GM23338 (cell line): ENCODE results near the gene JAKMIP2. TPM values are rescaled to one million over a fixed set of nuclear protein-coding genes. Genes with fewer than 3 reads are reported as not detected.

Experiments used
- ATAC-seq: fragments of 200-7000 bp; cut with Tn5 transposase; 3 replicates; pipeline ENCODE4 v1.9.1; 2020
- DNase-seq: peaks from one replicate; pipeline ENCODE4 v3.0.0-alpha.2; 2015; ENCODE audit warnings: low spot score
- H2AFZ ChIP-seq: fragments of 200-600 bp; sonication (generic); 2 replicates; pipeline ENCODE4 v1.8.0; 2016; ENCODE audit warnings: antibody characterized with exemption, mild to moderate bottlenecking, moderate library complexity
- H3F3A ChIP-seq: fragments of 200-600 bp; sonication (generic); replicated peaks from 2 replicates; pipeline ENCODE4 v1.8.0; 2017; ENCODE audit warnings: antibody characterized with exemption, mixed run types, low read depth
- H3K27ac ChIP-seq: fragments of 200-600 bp; sonication (generic); 2 replicates; pipeline ENCODE4 v1.6.1; 2016; ENCODE audit warnings: low read depth
- H3K27me3 ChIP-seq: fragments of 200-600 bp; sonication (generic); 2 replicates; pipeline ENCODE4 v1.8.0; 2016; ENCODE audit warnings: mild to moderate bottlenecking, mixed run types, moderate library complexity; ENCODE audit not compliant: insufficient read depth
- H3K36me3 ChIP-seq: fragments of 200-600 bp; sonication (generic); 2 replicates; pipeline ENCODE4 v1.8.0; 2016; ENCODE audit warnings: mild to moderate bottlenecking; ENCODE audit not compliant: insufficient read depth
- H3K4me1 ChIP-seq: fragments of 200-600 bp; sonication (generic); 2 replicates; pipeline ENCODE4 v1.8.0; 2016; ENCODE audit warnings: mild to moderate bottlenecking, moderate library complexity; ENCODE audit not compliant: insufficient read depth
- H3K4me2 ChIP-seq: fragments of 200-600 bp; sonication (generic); 2 replicates; pipeline ENCODE4 v1.7.1; 2017; ENCODE audit warnings: mixed run types
- H3K4me3 ChIP-seq: fragments of 200-600 bp; sonication (generic); 2 replicates; pipeline ENCODE4 v1.6.1; 2016; ENCODE audit warnings: mixed run types
- H3K79me2 ChIP-seq: fragments of 200-600 bp; sonication (generic); replicated peaks from 2 replicates; pipeline ENCODE4 v1.8.0; 2017; ENCODE audit warnings: mild to moderate bottlenecking; ENCODE audit not compliant: insufficient read depth
- H3K9me2 ChIP-seq: fragments of 200-600 bp; sonication (generic); 2 replicates; pipeline ENCODE4 v1.8.0; 2017; ENCODE audit not compliant: insufficient read depth
- H4K20me1 ChIP-seq: fragments of 200-600 bp; sonication (generic); replicated peaks from 2 replicates; pipeline ENCODE4 v1.8.0; 2017; ENCODE audit warnings: mild to moderate bottlenecking; ENCODE audit not compliant: insufficient read depth
- H3K27ac Mint-ChIP-seq: 2 replicates; pipeline ENCODE4 v1.8.0; 2020; ENCODE audit warnings: inconsistent platforms, mild to moderate bottlenecking, moderate library complexity, mixed read lengths
- H3K27me3 Mint-ChIP-seq: 3 replicates; pipeline ENCODE4 v1.8.0; 2022; ENCODE audit warnings: low read depth, mild to moderate bottlenecking, moderate library complexity, mixed read lengths, inconsistent platforms; ENCODE audit not compliant: insufficient read depth, poor library complexity
- H3K36me3 Mint-ChIP-seq: 3 replicates; pipeline ENCODE4 v1.8.0; 2021; ENCODE audit warnings: low read depth, mild to moderate bottlenecking, inconsistent platforms, moderate library complexity, mixed read lengths
- H3K4me1 Mint-ChIP-seq: 3 replicates; pipeline ENCODE4 v1.8.0; 2020; ENCODE audit warnings: mild to moderate bottlenecking, inconsistent platforms, mixed read lengths
- H3K4me3 Mint-ChIP-seq: 3 replicates; pipeline ENCODE4 v1.8.0; 2021; ENCODE audit warnings: moderate library complexity, mild to moderate bottlenecking, inconsistent platforms, mixed read lengths
- H3K9me3 Mint-ChIP-seq: 3 replicates; pipeline ENCODE4 v1.8.0; 2020; ENCODE audit warnings: moderate library complexity, mild to moderate bottlenecking, inconsistent platforms, mixed read lengths
- CREB1 ChIP-seq: fragments of 250-450 bp; sonication (Bioruptor Pico); IDR thresholded peaks from 2 replicates; pipeline ENCODE4 v1.5.0; 2020; ENCODE audit warnings: low read depth, mild to moderate bottlenecking, moderate library complexity
- EZH2 ChIP-seq: fragments of 200-600 bp; sonication (generic); IDR thresholded peaks from one replicate; pipeline ENCODE4 v1.8.0; 2017; ENCODE audit warnings: antibody characterized with exemption, mild to moderate bottlenecking, low read depth; ENCODE audit not compliant: unreplicated experiment
- EZH2phosphoT487 ChIP-seq: fragments of 200-600 bp; sonication (generic); IDR thresholded peaks from one replicate; pipeline ENCODE4 v1.8.1; 2018; ENCODE audit warnings: antibody characterized with exemption; ENCODE audit not compliant: unreplicated experiment
- JUNB ChIP-seq: IDR thresholded peaks from one replicate; pipeline ENCODE4 v1.6.1; 2016; ENCODE audit warnings: antibody characterized with exemption; ENCODE audit not compliant: unreplicated experiment
- NANOG ChIP-seq: IDR thresholded peaks from 2 replicates; pipeline ENCODE4 v1.6.1; 2016; ENCODE audit warnings: antibody characterized with exemption, borderline replicate concordance
- POLR2AphosphoS5 ChIP-seq: IDR thresholded peaks from 2 replicates; pipeline ENCODE4 v1.6.1; 2016; ENCODE audit warnings: antibody characterized with exemption, low read depth
- STAT1 ChIP-seq: IDR thresholded peaks from one replicate; pipeline ENCODE4 v1.6.1; 2016; ENCODE audit warnings: antibody characterized with exemption; ENCODE audit not compliant: unreplicated experiment
- ZNF114 ChIP-seq: fragments of 250-450 bp; sonication (Bioruptor Pico); IDR thresholded peaks from 2 replicates; pipeline ENCODE4 v1.5.0; 2020; ENCODE audit warnings: mild to moderate bottlenecking, moderate library complexity
- ZNF331 ChIP-seq: fragments of 250-450 bp; sonication (Bioruptor Pico); IDR thresholded peaks from 2 replicates; pipeline ENCODE4 v1.5.0; 2020; ENCODE audit warnings: low read depth, mild to moderate bottlenecking, moderate library complexity
- polyA plus RNA-seq: library from polyadenylated mRNA; unstranded; fragments of >200 nt; fragmentation: Nextera tagmentation; extraction: Ambion mirVana; gene quantifications from 2 replicates; pipeline ENCODE4 v1.2.1, GENCODE V29; 2016
- total RNA-seq: library from RNA; depleted of rRNA; stranded (reverse); fragments of >200 nt; shearing (Covaris generic); gene quantifications from 2 replicates; pipeline ENCODE4 v1.2.3, GENCODE V29; 2014
- TF ChIP-seq, protein P1 (sequence below), 2 experiments: fragments of 200-600 bp in 1 of 2; sonication (generic) in 1 of 2; conservative IDR thresholded peaks; 2 replicates each; pipeline versions ENCODE4 v1.5.1 to v1.6.1; 2016 to 2017; ENCODE audit warnings: antibody characterized with exemption in 2 of 2, low read depth in 2 of 2, mild to moderate bottlenecking in 2 of 2, moderate library complexity in 1 of 2
- TF ChIP-seq, protein P2 (sequence below): fragments of 250-450 bp; sonication (Bioruptor Pico); IDR thresholded peaks from 2 replicates; pipeline ENCODE4 v1.5.0; 2020; ENCODE audit warnings: mild to moderate bottlenecking, moderate library complexity
- TF ChIP-seq, protein P3 (sequence below): IDR thresholded peaks from one replicate; pipeline ENCODE4 v1.6.1; 2018; ENCODE audit warnings: antibody characterized with exemption; ENCODE audit not compliant: unreplicated experiment
- TF ChIP-seq, protein P4 (sequence below): IDR thresholded peaks from 2 replicates; pipeline ENCODE4 v1.6.1; 2016; ENCODE audit warnings: antibody characterized with exemption

The JAKMIP2 gene
- total and polyA plus RNA-seq, 2 experiments from 2014 or later = 20.5 to 27.2 TPM

DNA sequence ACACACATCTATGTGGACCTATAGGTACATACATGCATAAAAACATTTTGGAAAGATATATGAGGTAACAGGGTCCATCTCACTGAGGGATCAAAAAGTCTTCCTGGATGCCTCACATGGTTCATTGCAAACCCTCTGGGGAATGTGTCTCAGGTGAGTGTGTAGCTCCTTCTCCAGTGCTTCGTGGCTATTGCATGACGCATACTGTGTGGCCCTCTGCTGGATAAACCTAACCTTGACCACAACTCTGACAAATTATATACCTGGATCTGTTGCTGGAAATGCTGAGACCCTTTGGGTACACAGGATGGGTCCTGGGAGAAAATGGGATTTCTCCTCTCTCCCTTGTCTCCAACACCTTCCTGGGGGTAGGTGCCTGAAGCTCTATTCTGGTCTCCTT lies 91.9 kb downstream of the JAKMIP2 start:
- no peaks in the 10 kb centered on the region; the same call in 1 of the 2 replicates for H4K20me1 ChIP-seq
- Mint-ChIP-seq H3K27ac (no peak overlapping the region), H3K4me1 (peaks cover 22% of the 10 kb centered on the region), H3K36me3 (no peaks in the 10 kb centered on the region; the same call in 2 of the 3 replicates), H3K27me3 (no peaks in the 10 kb centered on the region), H3K4me3 (no peak overlapping the region), H3K9me3 (no peaks in the 10 kb centered on the region)
- H3K4me3 ChIP-seq = no peak overlapping the region
- H3K4me2 ChIP-seq = no peak overlapping the region
- H3F3A ChIP-seq = no peaks in the 10 kb centered on the region
- H3K9me2 ChIP-seq = no peaks in the 10 kb centered on the region
- ATAC-seq (peak; percentile 89), DNase-seq (peak; percentile 78)
- H3K4me1 ChIP-seq = peaks cover 4% of the 10 kb centered on the region; the same call in 1 of the 2 replicates
- H2AFZ ChIP-seq = no peak overlapping the region
- TF ChIP-seq, protein P1, sequence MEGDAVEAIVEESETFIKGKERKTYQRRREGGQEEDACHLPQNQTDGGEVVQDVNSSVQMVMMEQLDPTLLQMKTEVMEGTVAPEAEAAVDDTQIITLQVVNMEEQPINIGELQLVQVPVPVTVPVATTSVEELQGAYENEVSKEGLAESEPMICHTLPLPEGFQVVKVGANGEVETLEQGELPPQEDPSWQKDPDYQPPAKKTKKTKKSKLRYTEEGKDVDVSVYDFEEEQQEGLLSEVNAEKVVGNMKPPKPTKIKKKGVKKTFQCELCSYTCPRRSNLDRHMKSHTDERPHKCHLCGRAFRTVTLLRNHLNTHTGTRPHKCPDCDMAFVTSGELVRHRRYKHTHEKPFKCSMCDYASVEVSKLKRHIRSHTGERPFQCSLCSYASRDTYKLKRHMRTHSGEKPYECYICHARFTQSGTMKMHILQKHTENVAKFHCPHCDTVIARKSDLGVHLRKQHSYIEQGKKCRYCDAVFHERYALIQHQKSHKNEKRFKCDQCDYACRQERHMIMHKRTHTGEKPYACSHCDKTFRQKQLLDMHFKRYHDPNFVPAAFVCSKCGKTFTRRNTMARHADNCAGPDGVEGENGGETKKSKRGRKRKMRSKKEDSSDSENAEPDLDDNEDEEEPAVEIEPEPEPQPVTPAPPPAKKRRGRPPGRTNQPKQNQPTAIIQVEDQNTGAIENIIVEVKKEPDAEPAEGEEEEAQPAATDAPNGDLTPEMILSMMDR (conservative IDR thresholded peaks at IDR 0.05; ENCODE audit: low read depth in 2 of 2) = peak; percentile 62 to 70
- TF ChIP-seq POLR2AphosphoS5 = no peak
- TF ChIP-seq NANOG = no peak
- no peak for TF ChIP-seq ZNF114
- TF ChIP-seq CREB1 (CRISPR knock-in tag) = peak; percentile 17; the same call in 1 of the 2 replicates
- no peak for TF ChIP-seq EZH2
- TF ChIP-seq, protein P2, sequence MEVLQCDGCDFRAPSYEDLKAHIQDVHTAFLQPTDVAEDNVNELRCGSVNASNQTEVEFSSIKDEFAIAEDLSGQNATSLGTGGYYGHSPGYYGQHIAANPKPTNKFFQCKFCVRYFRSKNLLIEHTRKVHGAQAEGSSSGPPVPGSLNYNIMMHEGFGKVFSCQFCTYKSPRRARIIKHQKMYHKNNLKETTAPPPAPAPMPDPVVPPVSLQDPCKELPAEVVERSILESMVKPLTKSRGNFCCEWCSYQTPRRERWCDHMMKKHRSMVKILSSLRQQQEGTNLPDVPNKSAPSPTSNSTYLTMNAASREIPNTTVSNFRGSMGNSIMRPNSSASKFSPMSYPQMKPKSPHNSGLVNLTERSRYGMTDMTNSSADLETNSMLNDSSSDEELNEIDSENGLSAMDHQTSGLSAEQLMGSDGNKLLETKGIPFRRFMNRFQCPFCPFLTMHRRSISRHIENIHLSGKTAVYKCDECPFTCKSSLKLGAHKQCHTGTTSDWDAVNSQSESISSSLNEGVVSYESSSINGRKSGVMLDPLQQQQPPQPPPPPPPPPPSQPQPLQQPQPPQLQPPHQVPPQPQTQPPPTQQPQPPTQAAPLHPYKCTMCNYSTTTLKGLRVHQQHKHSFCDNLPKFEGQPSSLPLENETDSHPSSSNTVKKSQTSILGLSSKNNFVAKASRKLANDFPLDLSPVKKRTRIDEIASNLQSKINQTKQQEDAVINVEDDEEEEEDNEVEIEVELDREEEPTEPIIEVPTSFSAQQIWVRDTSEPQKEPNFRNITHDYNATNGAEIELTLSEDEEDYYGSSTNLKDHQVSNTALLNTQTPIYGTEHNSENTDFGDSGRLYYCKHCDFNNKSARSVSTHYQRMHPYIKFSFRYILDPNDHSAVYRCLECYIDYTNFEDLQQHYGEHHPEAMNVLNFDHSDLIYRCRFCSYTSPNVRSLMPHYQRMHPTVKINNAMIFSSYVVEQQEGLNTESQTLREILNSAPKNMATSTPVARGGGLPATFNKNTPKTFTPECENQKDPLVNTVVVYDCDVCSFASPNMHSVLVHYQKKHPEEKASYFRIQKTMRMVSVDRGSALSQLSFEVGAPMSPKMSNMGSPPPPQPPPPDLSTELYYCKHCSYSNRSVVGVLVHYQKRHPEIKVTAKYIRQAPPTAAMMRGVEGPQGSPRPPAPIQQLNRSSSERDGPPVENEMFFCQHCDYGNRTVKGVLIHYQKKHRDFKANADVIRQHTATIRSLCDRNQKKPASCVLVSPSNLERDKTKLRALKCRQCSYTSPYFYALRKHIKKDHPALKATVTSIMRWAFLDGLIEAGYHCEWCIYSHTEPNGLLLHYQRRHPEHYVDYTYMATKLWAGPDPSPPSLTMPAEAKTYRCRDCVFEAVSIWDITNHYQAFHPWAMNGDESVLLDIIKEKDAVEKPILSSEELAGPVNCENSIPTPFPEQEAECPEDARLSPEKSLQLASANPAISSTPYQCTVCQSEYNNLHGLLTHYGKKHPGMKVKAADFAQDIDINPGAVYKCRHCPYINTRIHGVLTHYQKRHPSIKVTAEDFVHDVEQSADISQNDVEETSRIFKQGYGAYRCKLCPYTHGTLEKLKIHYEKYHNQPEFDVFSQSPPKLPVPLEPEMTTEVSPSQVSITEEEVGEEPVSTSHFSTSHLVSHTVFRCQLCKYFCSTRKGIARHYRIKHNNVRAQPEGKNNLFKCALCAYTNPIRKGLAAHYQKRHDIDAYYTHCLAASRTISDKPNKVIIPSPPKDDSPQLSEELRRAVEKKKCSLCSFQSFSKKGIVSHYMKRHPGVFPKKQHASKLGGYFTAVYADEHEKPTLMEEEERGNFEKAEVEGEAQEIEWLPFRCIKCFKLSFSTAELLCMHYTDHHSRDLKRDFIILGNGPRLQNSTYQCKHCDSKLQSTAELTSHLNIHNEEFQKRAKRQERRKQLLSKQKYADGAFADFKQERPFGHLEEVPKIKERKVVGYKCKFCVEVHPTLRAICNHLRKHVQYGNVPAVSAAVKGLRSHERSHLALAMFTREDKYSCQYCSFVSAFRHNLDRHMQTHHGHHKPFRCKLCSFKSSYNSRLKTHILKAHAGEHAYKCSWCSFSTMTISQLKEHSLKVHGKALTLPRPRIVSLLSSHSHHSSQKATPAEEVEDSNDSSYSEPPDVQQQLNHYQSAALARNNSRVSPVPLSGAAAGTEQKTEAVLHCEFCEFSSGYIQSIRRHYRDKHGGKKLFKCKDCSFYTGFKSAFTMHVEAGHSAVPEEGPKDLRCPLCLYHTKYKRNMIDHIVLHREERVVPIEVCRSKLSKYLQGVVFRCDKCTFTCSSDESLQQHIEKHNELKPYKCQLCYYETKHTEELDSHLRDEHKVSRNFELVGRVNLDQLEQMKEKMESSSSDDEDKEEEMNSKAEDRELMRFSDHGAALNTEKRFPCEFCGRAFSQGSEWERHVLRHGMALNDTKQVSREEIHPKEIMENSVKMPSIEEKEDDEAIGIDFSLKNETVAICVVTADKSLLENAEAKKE (CRISPR knock-in tag) = no peak
- TF ChIP-seq, protein P3, sequence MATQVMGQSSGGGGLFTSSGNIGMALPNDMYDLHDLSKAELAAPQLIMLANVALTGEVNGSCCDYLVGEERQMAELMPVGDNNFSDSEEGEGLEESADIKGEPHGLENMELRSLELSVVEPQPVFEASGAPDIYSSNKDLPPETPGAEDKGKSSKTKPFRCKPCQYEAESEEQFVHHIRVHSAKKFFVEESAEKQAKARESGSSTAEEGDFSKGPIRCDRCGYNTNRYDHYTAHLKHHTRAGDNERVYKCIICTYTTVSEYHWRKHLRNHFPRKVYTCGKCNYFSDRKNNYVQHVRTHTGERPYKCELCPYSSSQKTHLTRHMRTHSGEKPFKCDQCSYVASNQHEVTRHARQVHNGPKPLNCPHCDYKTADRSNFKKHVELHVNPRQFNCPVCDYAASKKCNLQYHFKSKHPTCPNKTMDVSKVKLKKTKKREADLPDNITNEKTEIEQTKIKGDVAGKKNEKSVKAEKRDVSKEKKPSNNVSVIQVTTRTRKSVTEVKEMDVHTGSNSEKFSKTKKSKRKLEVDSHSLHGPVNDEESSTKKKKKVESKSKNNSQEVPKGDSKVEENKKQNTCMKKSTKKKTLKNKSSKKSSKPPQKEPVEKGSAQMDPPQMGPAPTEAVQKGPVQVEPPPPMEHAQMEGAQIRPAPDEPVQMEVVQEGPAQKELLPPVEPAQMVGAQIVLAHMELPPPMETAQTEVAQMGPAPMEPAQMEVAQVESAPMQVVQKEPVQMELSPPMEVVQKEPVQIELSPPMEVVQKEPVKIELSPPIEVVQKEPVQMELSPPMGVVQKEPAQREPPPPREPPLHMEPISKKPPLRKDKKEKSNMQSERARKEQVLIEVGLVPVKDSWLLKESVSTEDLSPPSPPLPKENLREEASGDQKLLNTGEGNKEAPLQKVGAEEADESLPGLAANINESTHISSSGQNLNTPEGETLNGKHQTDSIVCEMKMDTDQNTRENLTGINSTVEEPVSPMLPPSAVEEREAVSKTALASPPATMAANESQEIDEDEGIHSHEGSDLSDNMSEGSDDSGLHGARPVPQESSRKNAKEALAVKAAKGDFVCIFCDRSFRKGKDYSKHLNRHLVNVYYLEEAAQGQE = no peak
- no peak for TF ChIP-seq STAT1
- TF ChIP-seq JUNB = no peak
- TF ChIP-seq EZH2phosphoT487 = no peak
- TF ChIP-seq, protein P4, sequence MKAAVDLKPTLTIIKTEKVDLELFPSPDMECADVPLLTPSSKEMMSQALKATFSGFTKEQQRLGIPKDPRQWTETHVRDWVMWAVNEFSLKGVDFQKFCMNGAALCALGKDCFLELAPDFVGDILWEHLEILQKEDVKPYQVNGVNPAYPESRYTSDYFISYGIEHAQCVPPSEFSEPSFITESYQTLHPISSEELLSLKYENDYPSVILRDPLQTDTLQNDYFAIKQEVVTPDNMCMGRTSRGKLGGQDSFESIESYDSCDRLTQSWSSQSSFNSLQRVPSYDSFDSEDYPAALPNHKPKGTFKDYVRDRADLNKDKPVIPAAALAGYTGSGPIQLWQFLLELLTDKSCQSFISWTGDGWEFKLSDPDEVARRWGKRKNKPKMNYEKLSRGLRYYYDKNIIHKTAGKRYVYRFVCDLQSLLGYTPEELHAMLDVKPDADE = no peak
- no peak for TF ChIP-seq ZNF331 (CRISPR knock-in tag)
- no peaks in the 10 kb centered on the region for H3K79me2 ChIP-seq
- H3K27ac ChIP-seq = no peak overlapping the region
- no peaks in the 10 kb centered on the region for H3K27me3 ChIP-seq
- no peaks in the 10 kb centered on the region for H3K36me3 ChIP-seq
